Measurements from ENCODE around the gene CFDP1.

The CFDP1 gene

GRCh38 chr16:75432828-75433731 is at the start of gene CFDP1:
TSS of gene CFDP1 (minus strand) at chr16:75433503. CDS start at chr16:75433352, 151 bp downstream.
- peak; percentile 90 to 93 for DNase-seq (ENCODE audit: low read depth in 2 of 2)

GRCh38 chr16:75482434-75483205 is 49.3 kb upstream of the CFDP1 start:
- no peak for DNase-seq (ENCODE audit: low read depth in 2 of 2)

GRCh38 chr16:75481475-75481874 is 48.2 kb upstream of the CFDP1 start:
- DNase-seq (ENCODE audit: low read depth in 2 of 2) = no peak

- no peak for DNase-seq (ENCODE audit: low read depth in 2 of 2)
Observed at GRCh38 chr16:75479421-75479990, 46.2 kb upstream of the CFDP1 start.

- DNase-seq (ENCODE audit: low read depth in 2 of 2) = no peak
Observed at GRCh38 chr16:75478480-75479345, 45.4 kb upstream of the CFDP1 start.

GRCh38 chr16:75477680-75478473 is 44.6 kb upstream of the CFDP1 start:
- no peak for DNase-seq (ENCODE audit: low read depth in 2 of 2)

GRCh38 chr16:75476817-75477216 is 43.5 kb upstream of the CFDP1 start:
- DNase-seq (ENCODE audit: low read depth in 2 of 2) = no peak

- no peak for DNase-seq (ENCODE audit: low read depth in 2 of 2)
Observed at GRCh38 chr16:75475420-75475847, 42.1 kb upstream of the CFDP1 start.

- no peak for DNase-seq (ENCODE audit: low read depth in 2 of 2)
Observed at GRCh38 chr16:75472908-75473877, 39.9 kb upstream of the CFDP1 start.

- no peak for DNase-seq (ENCODE audit: low read depth in 2 of 2)
Observed at GRCh38 chr16:75471723-75472633, 38.7 kb upstream of the CFDP1 start.

- no peak for DNase-seq (ENCODE audit: low read depth in 2 of 2)
Observed at GRCh38 chr16:75466760-75467159, 33.5 kb upstream of the CFDP1 start.

- peak; percentile 98 to 99 for DNase-seq (ENCODE audit: low read depth in 2 of 2)
Observed at GRCh38 chr16:75464122-75464918, 31.0 kb upstream of the CFDP1 start, which contains the start of gene TMEM170A. TSS of gene TMEM170A (minus strand) at chr16:75464689. CDS start at chr16:75464600, 89 bp downstream.

GRCh38 chr16:75463389-75464121 is 30.3 kb upstream of the CFDP1 start:
- peak; percentile 5 to 18 for DNase-seq (ENCODE audit: low read depth in 2 of 2)

GRCh38 chr16:75462806-75463205 is 29.5 kb upstream of the CFDP1 start:
- DNase-seq (ENCODE audit: low read depth in 2 of 2) = no peak

- no peak for DNase-seq (ENCODE audit: low read depth in 2 of 2)
Observed at GRCh38 chr16:75461575-75461974, 28.3 kb upstream of the CFDP1 start.

- DNase-seq (ENCODE audit: low read depth in 2 of 2) = no peak
Observed at GRCh38 chr16:75460446-75460845, 27.1 kb upstream of the CFDP1 start.

- no peak for DNase-seq (ENCODE audit: low read depth in 2 of 2)
Observed at GRCh38 chr16:75459691-75460090, 26.4 kb upstream of the CFDP1 start.

Measured in stimulated activated CD8-positive, alpha-beta memory T cell treated with anti-CD3 and anti-CD28 coated beads, Interleukin-15, amount 100 ng/mL, for 48 hours (primary cell).